Measurements from ENCODE around the gene IDH3G. TPM values are rescaled to one million over a fixed set of nuclear protein-coding genes. Genes with fewer than 3 reads are reported as not detected.

The IDH3G gene
- total RNA-seq, 1 experiment from 2014 or later, result 52.0 TPM

GRCh38 chrX:153812220-153812619 is 18.0 kb upstream of the IDH3G start:
- H3K27ac ChIP-seq (ENCODE audit: low read depth, low read length, poor library complexity, severe bottlenecking), result no peak overlapping the region
- H3K27me3 ChIP-seq (replicated peaks; ENCODE audit: insufficient read depth, low read depth, low read length, poor library complexity), result no peaks in the 10 kb centered on the region
- TF ChIP-seq EZH2 (IDR thresholded peaks at IDR 0.05; ENCODE audit: borderline replicate concordance, low read depth, low read length, poor library complexity, severe bottlenecking) (no peak), CTCF (conservative IDR thresholded peaks at IDR 0.05; ENCODE audit: low read depth, low read length) (no peak)
- DNase-seq (ENCODE audit: low spot score), result no peak
- no peaks in the 10 kb centered on the region for H3K9me3 ChIP-seq (ENCODE audit: low read depth, low read length, poor library complexity, severe bottlenecking)
- no peaks in the 10 kb centered on the region for H3K36me3 ChIP-seq (ENCODE audit: insufficient read depth, low read length, poor library complexity, severe bottlenecking)
- no peak overlapping the region for H3K4me3 ChIP-seq (ENCODE audit: low read depth, low read length, poor library complexity, severe bottlenecking)
- intact Hi-C loops (cut with micrococcal nuclease; ENCODE audit: unreplicated experiment), result no loop called here
- POLR2A ChIA-PET (ENCODE audit: low non-redundant PET), result no interaction called here
- no peaks in the 10 kb centered on the region for H3K4me1 ChIP-seq (ENCODE audit: insufficient read depth, low read length, poor library complexity, severe bottlenecking)
- CTCF ChIA-PET, result no interaction called here
- BruUV-seq (replicated peaks), result no TSS peak

- ChIA-PET CTCF (no interaction called here), POLR2A (ENCODE audit: low non-redundant PET) (no interaction called here)
- no peaks in the 10 kb centered on the region for H3K4me1 ChIP-seq (ENCODE audit: insufficient read depth, low read length, poor library complexity, severe bottlenecking)
- H3K36me3 ChIP-seq (ENCODE audit: insufficient read depth, low read length, poor library complexity, severe bottlenecking), result no peaks in the 10 kb centered on the region
- TF ChIP-seq EZH2 (IDR thresholded peaks at IDR 0.05; ENCODE audit: borderline replicate concordance, low read depth, low read length, poor library complexity, severe bottlenecking) (no peak), CTCF (conservative IDR thresholded peaks at IDR 0.05; ENCODE audit: low read depth, low read length) (no peak)
- H3K27me3 ChIP-seq (replicated peaks; ENCODE audit: insufficient read depth, low read depth, low read length, poor library complexity), result no peaks in the 10 kb centered on the region
- no peak for DNase-seq (ENCODE audit: low spot score)
- no peaks in the 10 kb centered on the region for H3K9me3 ChIP-seq (ENCODE audit: low read depth, low read length, poor library complexity, severe bottlenecking)
- no peak overlapping the region for H3K27ac ChIP-seq (ENCODE audit: low read depth, low read length, poor library complexity, severe bottlenecking)
- intact Hi-C loops (cut with micrococcal nuclease; ENCODE audit: unreplicated experiment), result no loop called here
- no peak overlapping the region for H3K4me3 ChIP-seq (ENCODE audit: low read depth, low read length, poor library complexity, severe bottlenecking)
- no TSS peak for BruUV-seq (replicated peaks)
Measured at GRCh38 chrX:153807976-153808375, 13.8 kb upstream of the IDH3G start.

GRCh38 chrX:153806999-153807575 is 12.9 kb upstream of the IDH3G start:
- TF ChIP-seq CTCF (conservative IDR thresholded peaks at IDR 0.05; ENCODE audit: low read depth, low read length) (no peak), EZH2 (IDR thresholded peaks at IDR 0.05; ENCODE audit: borderline replicate concordance, low read depth, low read length, poor library complexity, severe bottlenecking) (no peak)

More at GRCh38 chrX:153806999-153807575, 12.9 kb upstream of the IDH3G start:
- Histone ChIP-seq H3K9me3 (ENCODE audit: low read depth, low read length, poor library complexity, severe bottlenecking) (no peaks in the 10 kb centered on the region), H3K36me3 (ENCODE audit: insufficient read depth, low read length, poor library complexity, severe bottlenecking) (no peaks in the 10 kb centered on the region), H3K4me1 (ENCODE audit: insufficient read depth, low read length, poor library complexity, severe bottlenecking) (no peaks in the 10 kb centered on the region), H3K27ac (ENCODE audit: low read depth, low read length, poor library complexity, severe bottlenecking) (no peak overlapping the region), H3K27me3 (replicated peaks; ENCODE audit: insufficient read depth, low read depth, low read length, poor library complexity) (no peaks in the 10 kb centered on the region), H3K4me3 (ENCODE audit: low read depth, low read length, poor library complexity, severe bottlenecking) (no peak overlapping the region)
- no TSS peak for BruUV-seq (replicated peaks)
- POLR2A ChIA-PET (ENCODE audit: low non-redundant PET), result no interaction called here
- intact Hi-C loops (cut with micrococcal nuclease; ENCODE audit: unreplicated experiment), result no loop called here
- DNase-seq (ENCODE audit: low spot score), result no peak
- CTCF ChIA-PET, result no interaction called here
